Panc1 (cell line): ENCODE data around the gene OR6P1.

Source experiments
- POLR2AphosphoS5 ChIP-seq: IDR thresholded peaks from 2 replicates; pipeline ENCODE4 v1.6.1; 2012; ENCODE audit warnings: mild to moderate bottlenecking, low read depth, low read length, moderate library complexity
- SIN3A ChIP-seq: IDR thresholded peaks from 2 replicates; pipeline ENCODE4 v1.6.1; 2012; ENCODE audit warnings: low read depth, mild to moderate bottlenecking, low read length, moderate library complexity, borderline replicate concordance; ENCODE audit not compliant: insufficient read depth
- TCF7L2 ChIP-seq: IDR thresholded peaks from 2 replicates; pipeline ENCODE4 v1.6.1; 2011; ENCODE audit warnings: mild to moderate bottlenecking, low read depth, low read length, inconsistent platforms
- TF ChIP-seq, protein P1 (sequence below): fragments of 450-650 bp; IDR thresholded peaks from 2 replicates; pipeline ENCODE4 v1.5.1; 2017; ENCODE audit warnings: mild to moderate bottlenecking
- TF ChIP-seq, protein P2 (sequence below), 2 experiments: IDR thresholded peaks; 2 replicates each; pipeline ENCODE4 v1.6.1; 2011 to 2012; ENCODE audit warnings: low read depth in 2 of 2, control low read depth in 1 of 2, low read length in 1 of 2, mild to moderate bottlenecking in 1 of 2, moderate library complexity in 1 of 2; ENCODE audit not compliant: insufficient read depth in 1 of 2

DNA sequence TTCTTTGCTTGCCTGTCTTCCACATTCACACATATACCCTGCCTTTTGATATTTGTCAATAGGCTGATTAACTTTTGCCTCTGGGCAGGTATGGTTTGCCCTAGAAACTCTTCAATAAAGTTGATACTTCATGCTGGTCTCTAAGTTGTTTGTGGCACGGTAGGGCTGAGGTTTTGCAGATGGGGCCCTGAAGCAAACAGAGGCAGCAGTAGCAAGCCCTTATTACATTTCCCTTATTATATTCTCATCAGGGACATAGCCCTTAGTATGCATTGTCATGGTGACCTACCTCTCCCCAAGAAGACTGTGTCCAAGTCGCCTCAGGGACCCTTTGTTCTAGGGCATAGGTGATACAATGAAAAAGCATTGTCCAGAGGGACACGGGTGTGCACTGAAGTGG, at the start of gene OR6P1:
- TF ChIP-seq, protein P1, sequence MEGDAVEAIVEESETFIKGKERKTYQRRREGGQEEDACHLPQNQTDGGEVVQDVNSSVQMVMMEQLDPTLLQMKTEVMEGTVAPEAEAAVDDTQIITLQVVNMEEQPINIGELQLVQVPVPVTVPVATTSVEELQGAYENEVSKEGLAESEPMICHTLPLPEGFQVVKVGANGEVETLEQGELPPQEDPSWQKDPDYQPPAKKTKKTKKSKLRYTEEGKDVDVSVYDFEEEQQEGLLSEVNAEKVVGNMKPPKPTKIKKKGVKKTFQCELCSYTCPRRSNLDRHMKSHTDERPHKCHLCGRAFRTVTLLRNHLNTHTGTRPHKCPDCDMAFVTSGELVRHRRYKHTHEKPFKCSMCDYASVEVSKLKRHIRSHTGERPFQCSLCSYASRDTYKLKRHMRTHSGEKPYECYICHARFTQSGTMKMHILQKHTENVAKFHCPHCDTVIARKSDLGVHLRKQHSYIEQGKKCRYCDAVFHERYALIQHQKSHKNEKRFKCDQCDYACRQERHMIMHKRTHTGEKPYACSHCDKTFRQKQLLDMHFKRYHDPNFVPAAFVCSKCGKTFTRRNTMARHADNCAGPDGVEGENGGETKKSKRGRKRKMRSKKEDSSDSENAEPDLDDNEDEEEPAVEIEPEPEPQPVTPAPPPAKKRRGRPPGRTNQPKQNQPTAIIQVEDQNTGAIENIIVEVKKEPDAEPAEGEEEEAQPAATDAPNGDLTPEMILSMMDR = no peak
- TF ChIP-seq POLR2AphosphoS5 (no peak), TCF7L2 (no peak), SIN3A (no peak)
- TF ChIP-seq, protein P2, sequence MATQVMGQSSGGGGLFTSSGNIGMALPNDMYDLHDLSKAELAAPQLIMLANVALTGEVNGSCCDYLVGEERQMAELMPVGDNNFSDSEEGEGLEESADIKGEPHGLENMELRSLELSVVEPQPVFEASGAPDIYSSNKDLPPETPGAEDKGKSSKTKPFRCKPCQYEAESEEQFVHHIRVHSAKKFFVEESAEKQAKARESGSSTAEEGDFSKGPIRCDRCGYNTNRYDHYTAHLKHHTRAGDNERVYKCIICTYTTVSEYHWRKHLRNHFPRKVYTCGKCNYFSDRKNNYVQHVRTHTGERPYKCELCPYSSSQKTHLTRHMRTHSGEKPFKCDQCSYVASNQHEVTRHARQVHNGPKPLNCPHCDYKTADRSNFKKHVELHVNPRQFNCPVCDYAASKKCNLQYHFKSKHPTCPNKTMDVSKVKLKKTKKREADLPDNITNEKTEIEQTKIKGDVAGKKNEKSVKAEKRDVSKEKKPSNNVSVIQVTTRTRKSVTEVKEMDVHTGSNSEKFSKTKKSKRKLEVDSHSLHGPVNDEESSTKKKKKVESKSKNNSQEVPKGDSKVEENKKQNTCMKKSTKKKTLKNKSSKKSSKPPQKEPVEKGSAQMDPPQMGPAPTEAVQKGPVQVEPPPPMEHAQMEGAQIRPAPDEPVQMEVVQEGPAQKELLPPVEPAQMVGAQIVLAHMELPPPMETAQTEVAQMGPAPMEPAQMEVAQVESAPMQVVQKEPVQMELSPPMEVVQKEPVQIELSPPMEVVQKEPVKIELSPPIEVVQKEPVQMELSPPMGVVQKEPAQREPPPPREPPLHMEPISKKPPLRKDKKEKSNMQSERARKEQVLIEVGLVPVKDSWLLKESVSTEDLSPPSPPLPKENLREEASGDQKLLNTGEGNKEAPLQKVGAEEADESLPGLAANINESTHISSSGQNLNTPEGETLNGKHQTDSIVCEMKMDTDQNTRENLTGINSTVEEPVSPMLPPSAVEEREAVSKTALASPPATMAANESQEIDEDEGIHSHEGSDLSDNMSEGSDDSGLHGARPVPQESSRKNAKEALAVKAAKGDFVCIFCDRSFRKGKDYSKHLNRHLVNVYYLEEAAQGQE (IDR thresholded peaks at IDR 0.05; ENCODE audit: insufficient read depth in 1 of 2, low read depth in 2 of 2, low read length in 1 of 2) = no peak
